GM23248 (cell line): ENCODE results near the gene FYTTD1.

Experiments
- EZH2 ChIP-seq: fragments of 200-600 bp; sonication (generic); IDR thresholded peaks from 2 replicates; pipeline ENCODE4 v1.6.1; 2018; ENCODE audit warnings: antibody characterized with exemption, mild to moderate bottlenecking; ENCODE audit not compliant: insufficient read depth, poor library complexity, severe bottlenecking
- EZH2phosphoT487 ChIP-seq: fragments of 200-600 bp; sonication (generic); IDR thresholded peaks from 2 replicates; pipeline ENCODE4 v1.6.1; 2018; ENCODE audit warnings: antibody characterized with exemption, moderate library complexity, mild to moderate bottlenecking, low read depth; ENCODE audit not compliant: insufficient read depth

GRCh38 chr3:197746801-197747237, 2.9 kb upstream of the FYTTD1 start:
- no peak for TF ChIP-seq EZH2
- TF ChIP-seq EZH2phosphoT487: no peak
